Hematopoietic multipotent progenitor cell treated with erythropoietin and hydrocortisone succinate and interleukin-3 and kit ligand, for 8 days (in vitro differentiated cells): ENCODE data around the gene MYBPC2.

ENCODE experiments used
- DNase-seq: peaks from one replicate; pipeline ENCODE4 v3.0.0-alpha.2; 2015

The MYBPC2 gene

GRCh38 chr19:50505856-50506611, 73.3 kb downstream of the MYBPC2 start:
- DNase-seq = no peak

- no peak for DNase-seq
Measured at GRCh38 chr19:50506700-50507099, 74.0 kb downstream of the MYBPC2 start.

DNA sequence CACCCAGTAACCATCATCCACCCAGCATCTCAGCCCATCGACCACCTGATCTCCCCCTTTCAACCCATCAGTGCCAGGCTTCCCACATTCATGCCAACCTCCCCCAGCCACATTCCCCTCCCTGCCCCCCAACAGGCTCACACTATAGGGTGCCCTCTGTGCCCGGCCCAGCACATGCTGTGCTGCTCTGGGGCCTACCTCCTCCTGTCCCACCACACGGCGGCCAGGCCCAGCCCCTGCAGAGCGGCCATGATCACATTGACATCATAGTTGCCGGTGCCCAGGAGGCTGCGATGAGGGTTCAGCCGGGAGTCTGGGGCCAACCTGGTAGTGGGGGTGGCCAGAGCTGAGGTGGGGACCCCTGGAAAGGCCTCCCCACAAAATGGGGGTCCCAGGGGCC, 74.7 kb downstream of the MYBPC2 start:
- DNase-seq = no peak

DNA sequence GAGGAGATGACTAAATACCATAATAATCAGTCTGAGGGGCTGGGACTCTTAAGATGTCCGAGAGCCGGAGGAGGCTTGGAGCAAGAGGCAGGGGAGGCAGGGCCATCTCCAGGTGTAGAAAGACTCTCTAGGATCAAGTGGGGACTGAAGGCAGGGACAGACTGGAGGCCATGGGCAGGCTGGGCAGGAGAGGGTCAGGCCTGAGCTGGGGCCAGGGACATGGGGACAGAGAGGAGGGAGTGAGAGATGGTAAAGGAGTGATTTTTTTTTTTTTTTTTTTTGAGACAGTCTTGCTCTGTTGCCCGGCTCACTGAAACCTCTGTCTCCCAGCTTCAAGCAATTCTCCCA, 76.1 kb downstream of the MYBPC2 start:
- DNase-seq = no peak

DNA sequence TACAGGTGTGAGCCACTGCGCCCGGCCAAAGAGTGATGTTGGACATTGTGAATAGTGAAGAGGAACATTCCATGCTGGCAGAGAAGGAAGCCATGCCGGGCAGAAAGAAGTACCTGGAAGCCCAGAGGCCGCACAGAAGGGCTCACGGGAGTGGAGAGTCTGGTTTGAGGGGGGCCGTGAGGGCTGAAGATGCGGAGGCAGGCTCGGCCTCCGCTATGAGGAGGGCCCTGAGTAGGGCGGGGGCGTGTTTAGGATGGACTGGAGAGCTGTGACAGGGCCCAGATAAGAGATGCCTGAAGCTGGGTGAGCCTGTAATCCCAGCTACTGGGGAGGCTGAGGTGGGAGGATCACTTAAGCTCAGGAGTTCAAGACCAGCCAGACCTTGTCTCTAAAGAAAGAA, 76.7 kb downstream of the MYBPC2 start:
- peak; percentile 18 for DNase-seq

GRCh38 chr19:50510121-50510670, 77.5 kb downstream of the MYBPC2 start:
- no peak for DNase-seq

DNA sequence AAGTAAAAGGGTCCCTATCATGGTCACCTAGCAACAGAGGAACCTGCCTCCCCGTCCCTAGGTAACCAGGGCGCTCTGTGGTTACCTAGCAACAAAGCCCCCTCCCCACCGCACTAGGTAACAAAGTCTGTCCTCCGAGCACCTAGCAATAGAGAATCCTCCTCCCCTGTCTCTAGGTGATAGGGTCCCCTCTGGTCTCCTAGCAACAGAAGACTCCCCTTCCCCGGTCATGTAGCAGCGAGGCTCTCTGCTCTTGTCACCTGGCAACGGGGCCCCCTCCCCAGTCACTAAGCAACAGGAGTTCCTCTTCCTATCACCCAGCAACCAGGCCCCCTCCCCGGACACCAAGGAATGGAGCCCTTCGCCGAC, 78.0 kb downstream of the MYBPC2 start:
- no peak for DNase-seq

DNA sequence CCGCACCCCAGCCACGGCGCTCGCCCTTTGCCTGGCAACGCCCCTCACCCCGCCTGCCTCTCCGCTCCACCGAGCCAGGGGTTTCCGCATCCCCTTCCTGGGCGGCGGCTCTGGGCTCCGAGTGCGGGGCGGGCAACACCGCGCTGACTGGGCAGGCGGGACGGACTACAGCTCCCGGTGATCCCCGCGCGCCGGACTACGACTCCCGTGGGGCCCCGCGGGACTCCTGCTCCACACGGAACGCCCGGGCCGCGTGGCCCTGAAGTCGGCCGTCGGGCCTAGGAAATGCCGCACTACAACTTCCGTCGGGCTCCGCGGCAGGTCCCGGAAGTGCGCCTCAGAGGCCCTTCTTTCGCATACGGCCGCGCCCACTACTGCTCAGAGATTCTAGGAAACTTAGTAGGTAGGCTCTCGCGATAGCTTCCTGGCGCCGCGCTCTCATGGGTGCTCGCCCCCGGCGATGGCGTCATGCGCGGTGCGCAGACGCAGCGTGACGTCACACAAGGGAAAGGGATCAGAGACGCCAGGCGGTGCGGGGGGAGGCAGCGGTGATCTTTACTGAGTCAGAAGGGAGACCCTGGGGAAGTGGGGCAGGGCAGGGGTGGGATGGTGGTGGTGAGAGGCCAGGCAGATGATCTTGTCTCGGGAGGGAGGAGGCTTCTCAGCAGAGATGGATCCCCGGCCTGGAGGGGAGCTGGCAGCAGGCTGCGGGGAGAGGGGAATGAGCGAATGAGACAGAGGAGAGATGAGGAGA, 78.6 kb downstream of the MYBPC2 start, which contains the start of gene JOSD2:
JOSD2 (minus strand) TSS at position 123 of the 754 bp plus-strand sequence. CDS start 760 bp downstream, outside the sequence.
- DNase-seq = peak; percentile 100

DNA sequence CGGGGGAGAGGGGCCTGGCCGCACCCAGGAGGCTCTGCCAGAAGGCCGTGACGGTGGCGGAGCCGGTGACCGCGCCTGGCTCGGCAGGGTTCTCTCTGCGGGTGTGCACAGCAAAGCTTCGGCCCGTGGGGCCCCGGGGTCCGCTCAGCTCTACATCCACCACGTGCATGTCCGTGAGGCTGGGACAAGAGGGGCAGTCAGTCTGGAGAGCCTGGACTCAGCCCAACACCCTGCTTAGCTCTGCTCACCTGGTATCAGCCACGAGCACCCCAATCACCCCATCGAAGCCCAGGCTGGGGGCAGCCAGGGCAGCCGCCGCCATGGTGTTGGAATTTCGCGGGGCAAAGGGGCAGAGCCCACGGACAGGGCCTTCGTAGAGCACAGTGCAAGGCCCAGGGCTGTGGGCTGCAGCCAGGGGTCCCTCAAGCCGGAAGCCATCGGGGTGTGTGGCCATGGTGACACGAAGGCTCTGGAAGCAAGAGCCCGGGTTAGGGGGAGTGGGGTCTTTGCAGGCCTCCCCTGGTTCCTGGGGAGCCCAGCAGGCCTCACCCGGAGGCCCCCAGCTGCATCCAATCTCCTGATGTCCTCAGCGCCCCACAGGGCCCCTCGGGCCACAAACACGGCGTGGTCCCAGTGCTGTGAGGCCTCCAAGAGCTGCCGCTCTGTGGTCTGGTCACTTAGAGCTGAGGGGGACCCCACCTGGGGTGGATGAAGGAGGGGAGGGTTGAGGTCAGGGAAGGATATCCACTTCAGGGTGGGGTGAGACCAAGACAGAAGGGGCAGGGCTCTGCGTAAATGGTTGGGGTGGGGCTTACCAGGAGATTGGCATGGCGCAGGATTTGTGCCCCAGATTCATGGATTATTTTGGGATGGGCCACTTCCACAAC, 79.7 kb downstream of the MYBPC2 start:
- DNase-seq = no peak

DNA sequence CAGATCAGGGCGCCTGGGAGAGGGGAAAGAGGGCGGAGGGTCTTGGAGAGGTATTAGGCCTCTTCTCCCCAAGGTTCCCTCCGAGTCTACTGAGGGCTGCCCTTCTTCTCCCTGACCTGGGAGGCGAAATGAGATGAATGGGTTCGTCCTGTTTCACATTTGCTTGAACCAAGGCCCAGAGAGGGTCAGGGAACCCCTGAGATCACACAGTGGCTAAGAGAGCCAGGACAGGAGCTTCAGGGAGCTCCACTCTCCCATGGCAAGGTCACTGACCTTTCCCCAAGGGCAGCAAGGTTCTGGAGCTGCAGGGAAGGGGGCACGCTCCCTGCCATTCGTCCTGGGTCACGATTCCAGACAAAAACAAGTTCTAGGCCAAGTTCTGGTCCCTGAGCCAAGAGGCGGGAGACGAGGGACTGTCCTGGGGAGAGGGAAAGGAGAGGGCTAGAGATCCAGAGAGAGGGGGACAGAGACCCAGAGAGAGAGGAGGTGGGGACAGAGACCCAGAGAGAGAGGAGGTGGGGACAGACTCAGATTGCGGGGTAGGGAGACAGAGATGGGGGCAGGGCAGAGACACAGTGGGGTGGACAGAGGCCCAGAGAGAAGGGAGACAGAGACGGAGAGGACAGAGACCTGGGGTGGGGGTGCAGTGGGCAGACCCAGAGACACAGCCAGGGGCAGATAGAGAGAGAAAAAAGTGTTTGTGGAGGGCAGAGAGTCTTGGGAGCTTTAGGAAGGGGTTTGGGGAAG, 80.5 kb downstream of the MYBPC2 start:
- no peak for DNase-seq

DNA sequence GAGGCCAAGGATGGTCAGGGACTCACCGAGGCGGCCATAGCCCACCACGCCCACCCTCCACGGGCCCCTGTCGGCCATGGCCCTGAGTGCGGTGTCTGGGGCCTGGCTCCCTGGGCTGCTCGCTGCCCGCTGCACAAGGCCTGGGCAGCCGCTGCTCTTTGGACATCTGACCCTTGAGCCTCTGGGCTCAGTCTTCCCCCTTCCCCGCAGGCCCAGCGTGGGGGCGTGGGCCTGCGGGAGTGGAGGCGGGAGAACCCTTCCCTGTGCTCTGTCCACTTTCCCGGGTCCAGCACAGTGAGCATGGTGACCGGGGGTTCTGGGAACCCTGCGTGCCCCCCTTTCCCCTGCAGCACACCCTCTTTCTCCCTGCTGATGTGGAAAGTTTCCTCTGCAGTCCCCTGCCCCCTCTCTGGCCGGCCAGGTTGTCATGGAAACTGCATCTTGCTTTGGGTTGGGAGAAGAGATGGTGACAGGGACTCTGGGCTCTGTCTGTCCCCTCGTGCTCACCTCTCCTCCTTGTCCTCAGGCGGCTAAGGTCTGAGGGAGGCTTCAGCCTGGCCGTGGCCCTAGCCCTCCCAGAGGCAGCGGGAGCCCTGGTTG, 81.2 kb downstream of the MYBPC2 start, which contains the start of gene ASPDH:
ASPDH (minus strand) TSS at position 168 of the 600 bp plus-strand sequence; CDS start at position 78, 90 bp downstream.
- no peak for DNase-seq

DNA sequence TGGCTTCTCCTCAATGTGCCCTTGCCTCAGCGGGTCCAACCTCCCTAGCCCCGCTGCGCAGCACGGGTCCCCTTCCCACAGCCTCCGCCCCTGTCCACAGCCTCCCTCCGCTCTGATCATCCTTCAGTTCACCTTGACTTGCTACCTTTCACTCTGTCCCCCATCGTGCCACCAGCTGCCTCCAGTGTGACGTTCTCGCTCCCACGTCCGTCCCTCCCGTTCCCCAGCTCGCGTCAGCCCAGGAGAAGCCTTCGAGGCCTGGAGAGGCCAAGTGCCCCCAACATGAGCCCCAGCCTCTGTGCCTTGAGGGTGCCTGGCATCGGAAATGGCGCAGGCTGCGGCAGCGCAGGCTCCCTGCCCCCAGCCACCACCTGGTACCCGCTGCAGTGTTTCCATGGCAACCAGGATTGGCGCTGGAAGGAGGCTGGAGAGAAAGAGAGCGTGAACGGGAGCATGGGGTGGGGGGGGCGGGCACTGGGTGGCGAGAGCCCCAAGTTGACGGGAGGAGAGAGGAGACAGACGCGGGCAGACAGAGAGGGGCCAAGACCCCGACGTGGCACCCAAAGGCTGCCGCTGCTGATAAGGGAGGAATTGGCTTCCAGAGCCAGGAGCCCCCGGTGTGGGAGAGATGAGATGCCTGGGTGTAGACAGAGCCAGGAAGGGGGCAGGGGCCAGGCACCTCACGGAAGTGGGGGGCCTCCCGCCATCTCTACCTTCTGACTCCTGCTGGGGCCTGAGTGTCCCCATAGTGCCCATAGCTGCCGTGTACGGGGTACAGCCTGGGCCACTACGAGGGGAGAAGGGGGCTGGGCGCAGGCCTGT, 81.9 kb downstream of the MYBPC2 start:
- DNase-seq = no peak

GRCh38 chr19:50515168-50515561, 82.5 kb downstream of the MYBPC2 start:
- DNase-seq = no peak
